Hematopoietic multipotent progenitor cell treated with erythropoietin and hydrocortisone succinate and interleukin-3 and kit ligand, for 17 days (in vitro differentiated cells): ENCODE data around the gene FBXW7.

Experiments
- DNase-seq: peaks from one replicate; pipeline ENCODE4 v3.0.0-alpha.2; 2015; ENCODE audit warnings: low spot score

The FBXW7 gene

GRCh38 chr4:152369902-152370295 is 166.0 kb downstream of the FBXW7 start:
- no peak for DNase-seq

GRCh38 chr4:152369203-152369901 is 166.5 kb downstream of the FBXW7 start:
- no peak for DNase-seq

GRCh38 chr4:152368001-152368400 is 167.9 kb downstream of the FBXW7 start:
- DNase-seq, result no peak

- no peak for DNase-seq
Observed at GRCh38 chr4:152364883-152365282, 171.0 kb downstream of the FBXW7 start.

GRCh38 chr4:152364383-152364782 is 171.5 kb downstream of the FBXW7 start:
- no peak for DNase-seq

- DNase-seq, result no peak
Observed at GRCh38 chr4:152363904-152364303, 172.0 kb downstream of the FBXW7 start.

- no peak for DNase-seq
Observed at GRCh38 chr4:152363086-152363485, 172.8 kb downstream of the FBXW7 start.

GRCh38 chr4:152360045-152360410 is 175.9 kb downstream of the FBXW7 start:
- no peak for DNase-seq

- no peak for DNase-seq
Observed at GRCh38 chr4:152359208-152360044, 176.5 kb downstream of the FBXW7 start.

GRCh38 chr4:152357206-152357605 is 178.7 kb downstream of the FBXW7 start:
- no peak for DNase-seq

- DNase-seq, result no peak
Observed at GRCh38 chr4:152356428-152357034, 179.4 kb downstream of the FBXW7 start.

- DNase-seq, result no peak
Observed at GRCh38 chr4:152352622-152353116, 183.2 kb downstream of the FBXW7 start.

GRCh38 chr4:152352215-152352614 is 183.7 kb downstream of the FBXW7 start:
- no peak for DNase-seq

GRCh38 chr4:152351080-152351479 is 184.8 kb downstream of the FBXW7 start:
- DNase-seq, result no peak

GRCh38 chr4:152348670-152349069 is 187.2 kb downstream of the FBXW7 start:
- no peak for DNase-seq

- DNase-seq, result no peak
Observed at GRCh38 chr4:152346979-152347378, 188.9 kb downstream of the FBXW7 start.

GRCh38 chr4:152346526-152346925 is 189.4 kb downstream of the FBXW7 start:
- DNase-seq, result no peak

GRCh38 chr4:152344001-152344400 is 191.9 kb downstream of the FBXW7 start:
- no peak for DNase-seq

GRCh38 chr4:152342293-152342692 is 193.6 kb downstream of the FBXW7 start:
- DNase-seq, result no peak

GRCh38 chr4:152340818-152341217 is 195.1 kb downstream of the FBXW7 start:
- DNase-seq, result no peak

- DNase-seq, result no peak
Observed at GRCh38 chr4:152339576-152339975, 196.3 kb downstream of the FBXW7 start.

GRCh38 chr4:152334931-152335330 is 201.0 kb downstream of the FBXW7 start:
- no peak for DNase-seq

- no peak for DNase-seq
Observed at GRCh38 chr4:152331042-152331441, 204.8 kb downstream of the FBXW7 start.
